ENCODE data around the gene FIBCD1. TPM values are rescaled to one million over a fixed set of nuclear protein-coding genes. Genes with fewer than 3 reads are reported as not detected.

The FIBCD1 gene
- total RNA-seq, 2 experiments from 2014 or later, result not detected

GRCh38 chr9:130872093-130872492, 67.0 kb downstream of the FIBCD1 start:
- Mint-ChIP-seq H3K4me3 (no peak overlapping the region), H3K36me3 (peaks cover 5% of the 10 kb centered on the region), H3K4me1 (no peaks in the 10 kb centered on the region), H3K27ac (no peak overlapping the region), H3K9me3 (no peaks in the 10 kb centered on the region), H3K27me3 (no peaks in the 10 kb centered on the region)
- no peak for ATAC-seq (ENCODE audit: low read depth)
- DNase-seq, result no peak
- POLR2A ChIA-PET, result no interaction called here

DNA sequence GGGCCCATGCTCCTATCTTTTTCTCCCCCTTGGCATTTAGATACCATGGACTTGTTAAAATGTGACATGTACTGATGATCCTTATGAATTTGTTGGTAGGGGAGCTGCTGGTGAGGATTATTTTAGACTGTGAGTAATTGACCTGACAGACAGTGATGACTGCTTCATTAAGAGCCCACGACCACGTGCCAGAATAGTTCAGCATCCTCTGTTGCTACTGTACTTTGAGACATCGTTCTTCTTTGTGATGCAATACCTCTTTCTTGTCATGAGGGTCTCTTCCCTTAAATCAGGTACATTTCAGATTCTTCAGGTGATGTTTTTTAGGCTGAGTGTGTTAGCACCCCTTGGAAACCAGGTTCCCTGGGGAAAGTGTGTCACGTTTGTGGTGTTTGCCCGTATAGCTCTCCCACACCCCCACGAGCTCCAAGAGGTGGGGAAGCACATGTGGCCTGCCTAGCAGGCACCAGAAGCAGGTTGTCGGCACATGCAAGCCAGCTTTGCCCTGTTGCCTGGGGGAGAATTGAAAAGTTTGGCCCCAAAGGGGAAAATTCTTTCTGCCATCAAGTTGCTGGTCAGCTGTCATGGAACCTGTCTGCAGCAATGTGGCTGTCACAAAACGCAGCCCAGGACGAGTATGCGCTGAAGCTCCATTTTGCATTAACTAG, 67.5 kb downstream of the FIBCD1 start:
- peaks cover 5% of the 10 kb centered on the region for H3K36me3 Mint-ChIP-seq
- no peaks in the 10 kb centered on the region for H3K27me3 Mint-ChIP-seq
- no peaks in the 10 kb centered on the region for H3K4me1 Mint-ChIP-seq
- DNase-seq, result no peak
- no peak overlapping the region for H3K27ac Mint-ChIP-seq
- no peak overlapping the region for H3K4me3 Mint-ChIP-seq
- ATAC-seq (ENCODE audit: low read depth), result no peak
- H3K9me3 Mint-ChIP-seq, result no peaks in the 10 kb centered on the region
- POLR2A ChIA-PET, result no interaction called here

DNA sequence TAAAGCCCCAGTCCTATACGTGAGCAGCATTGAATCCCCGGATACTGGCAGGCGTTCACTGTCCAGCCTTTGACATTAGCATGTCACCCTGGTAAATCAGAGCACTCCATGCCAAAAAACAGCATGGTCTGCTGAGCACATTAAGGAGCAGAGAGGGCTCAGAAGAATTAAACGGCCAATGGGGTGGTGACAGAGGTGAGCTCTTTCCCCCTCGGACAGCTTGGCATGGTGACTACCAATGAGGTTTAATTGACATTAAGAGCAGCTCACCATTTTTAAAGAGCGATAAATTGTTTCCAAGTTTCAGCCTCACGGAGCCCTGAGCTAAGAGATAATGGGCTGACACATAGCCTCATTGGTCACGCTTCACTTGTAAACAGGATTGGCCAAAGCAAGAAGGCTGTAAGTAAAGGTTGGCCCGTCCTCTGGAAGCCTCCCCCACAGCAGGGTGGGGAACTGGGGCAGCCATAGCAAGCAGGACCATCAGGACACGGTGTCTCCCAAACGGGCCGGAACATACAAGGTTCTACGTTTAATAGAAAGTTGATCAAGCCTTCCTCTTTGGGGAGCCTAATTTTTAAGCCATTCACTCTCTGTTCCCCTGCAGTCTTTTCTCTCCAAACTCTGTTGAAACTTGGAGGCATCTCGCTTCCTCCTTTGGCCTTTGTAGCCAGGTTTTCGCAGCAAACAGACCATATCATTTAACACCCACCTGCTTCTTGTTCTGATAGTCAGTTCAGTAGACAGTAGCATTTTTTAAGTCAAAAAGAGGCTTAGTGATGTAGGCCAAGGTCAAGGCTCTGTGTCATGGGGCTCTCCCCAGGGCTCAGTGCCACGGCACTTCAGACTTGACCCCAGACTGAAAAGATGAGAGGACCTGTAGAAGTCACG, 68.3 kb downstream of the FIBCD1 start:
- H3K9me3 Mint-ChIP-seq, result no peaks in the 10 kb centered on the region
- H3K27ac Mint-ChIP-seq, result no peak overlapping the region
- DNase-seq (no peak), ATAC-seq (ENCODE audit: low read depth) (no peak)
- no peaks in the 10 kb centered on the region for H3K4me1 Mint-ChIP-seq
- H3K27me3 Mint-ChIP-seq, result no peaks in the 10 kb centered on the region
- H3K4me3 Mint-ChIP-seq, result no peak overlapping the region
- POLR2A ChIA-PET, result no interaction called here
- peaks cover 5% of the 10 kb centered on the region for H3K36me3 Mint-ChIP-seq

GRCh38 chr9:130869250-130869649, 69.8 kb downstream of the FIBCD1 start:
- H3K4me3 Mint-ChIP-seq, result no peak overlapping the region
- H3K9me3 Mint-ChIP-seq, result no peaks in the 10 kb centered on the region
- no peak overlapping the region for H3K27ac Mint-ChIP-seq
- no peaks in the 10 kb centered on the region for H3K4me1 Mint-ChIP-seq
- H3K27me3 Mint-ChIP-seq, result no peaks in the 10 kb centered on the region
- no peak for ATAC-seq (ENCODE audit: low read depth)
- H3K36me3 Mint-ChIP-seq, result peaks cover 2% of the 10 kb centered on the region
- DNase-seq, result no peak
- POLR2A ChIA-PET, result no interaction called here

- no peaks in the 10 kb centered on the region for H3K9me3 Mint-ChIP-seq
- no peak overlapping the region for H3K27ac Mint-ChIP-seq
- H3K4me3 Mint-ChIP-seq, result no peak overlapping the region
- no peak for DNase-seq
- POLR2A ChIA-PET, result no interaction called here
- H3K27me3 Mint-ChIP-seq, result no peaks in the 10 kb centered on the region
- H3K4me1 Mint-ChIP-seq, result no peaks in the 10 kb centered on the region
- ATAC-seq (ENCODE audit: low read depth), result no peak
- H3K36me3 Mint-ChIP-seq, result no peaks in the 10 kb centered on the region
Observed at GRCh38 chr9:130868230-130868629, 70.8 kb downstream of the FIBCD1 start.

GRCh38 chr9:130867556-130867955, 71.5 kb downstream of the FIBCD1 start:
- DNase-seq (no peak), ATAC-seq (ENCODE audit: low read depth) (no peak)
- POLR2A ChIA-PET, result interaction anchor here (1.4 kb wide), 1 partner anchor 179 kb away, joined by 5 read pairs; no protein-coding TSS in a partner anchor
- no peak overlapping the region for H3K4me3 Mint-ChIP-seq
- no peak overlapping the region for H3K27ac Mint-ChIP-seq
- H3K27me3 Mint-ChIP-seq, result no peaks in the 10 kb centered on the region
- no peaks in the 10 kb centered on the region for H3K4me1 Mint-ChIP-seq
- no peaks in the 10 kb centered on the region for H3K36me3 Mint-ChIP-seq
- H3K9me3 Mint-ChIP-seq, result no peaks in the 10 kb centered on the region

DNA sequence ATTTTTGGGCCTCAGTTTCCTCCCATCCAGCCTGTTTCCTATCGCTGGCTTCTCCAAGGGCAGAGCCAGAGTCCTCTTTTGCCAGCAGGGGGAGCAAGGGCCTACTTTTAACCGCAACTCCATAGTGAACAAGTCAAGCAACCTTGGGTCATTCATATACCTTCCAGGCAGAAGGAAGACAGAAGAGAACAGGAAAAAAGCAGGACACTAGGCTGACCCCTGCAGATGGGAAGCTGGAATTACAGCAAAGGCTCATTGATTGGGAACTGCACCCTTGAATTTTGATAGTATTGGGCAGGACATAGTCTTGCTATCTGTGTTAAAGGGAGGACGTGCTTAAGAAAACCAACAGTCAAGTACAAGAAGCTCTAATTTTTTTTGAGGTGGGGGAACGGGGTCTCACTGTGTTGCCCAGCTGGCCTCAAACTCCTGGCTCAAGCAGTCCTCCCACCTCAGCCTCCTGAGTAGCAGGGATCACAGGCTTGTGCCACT, 72.5 kb downstream of the FIBCD1 start:
- Mint-ChIP-seq H3K9me3 (no peaks in the 10 kb centered on the region), H3K27me3 (no peaks in the 10 kb centered on the region), H3K4me3 (no peak overlapping the region), H3K36me3 (no peaks in the 10 kb centered on the region), H3K27ac (no peak overlapping the region), H3K4me1 (no peaks in the 10 kb centered on the region)
- ATAC-seq (ENCODE audit: low read depth) (peak; percentile 73), DNase-seq (peak; percentile 56)
- POLR2A ChIA-PET, result interaction anchor here (1.4 kb wide), 1 partner anchor 180 kb away, joined by 5 read pairs; no protein-coding TSS in a partner anchor

- no peaks in the 10 kb centered on the region for H3K36me3 Mint-ChIP-seq
- H3K9me3 Mint-ChIP-seq, result no peaks in the 10 kb centered on the region
- H3K4me3 Mint-ChIP-seq, result no peak overlapping the region
- no peak for DNase-seq
- H3K27me3 Mint-ChIP-seq, result no peaks in the 10 kb centered on the region
- no peak for ATAC-seq (ENCODE audit: low read depth)
- H3K27ac Mint-ChIP-seq, result no peak overlapping the region
- no peaks in the 10 kb centered on the region for H3K4me1 Mint-ChIP-seq
- POLR2A ChIA-PET, result interaction anchor here (1.4 kb wide), 1 partner anchor 181 kb away, joined by 5 read pairs; no protein-coding TSS in a partner anchor
Observed at GRCh38 chr9:130865921-130866320, 73.1 kb downstream of the FIBCD1 start.

DNA sequence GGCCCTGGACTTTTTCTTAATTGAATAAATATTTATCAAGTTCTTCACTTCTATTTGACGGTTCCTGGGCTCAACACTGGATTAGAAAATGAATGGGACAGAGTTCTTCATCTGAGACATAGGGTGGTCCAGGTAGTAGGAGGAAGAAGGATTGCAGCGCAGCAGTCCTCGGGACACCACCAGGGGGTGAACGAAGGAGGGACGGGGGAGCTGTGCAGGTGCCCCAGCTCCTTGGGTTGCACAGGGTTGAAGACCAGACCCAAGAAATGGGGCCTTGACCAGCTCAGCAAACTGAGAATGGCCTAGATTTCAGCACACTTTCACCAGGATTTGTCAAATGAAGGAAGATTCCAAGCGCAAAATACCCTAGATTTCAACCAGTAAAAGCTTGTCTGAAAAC, 74.5 kb downstream of the FIBCD1 start:
- Mint-ChIP-seq H3K36me3 (no peaks in the 10 kb centered on the region), H3K4me1 (no peaks in the 10 kb centered on the region), H3K27ac (no peak overlapping the region), H3K9me3 (no peaks in the 10 kb centered on the region), H3K27me3 (no peaks in the 10 kb centered on the region), H3K4me3 (no peak overlapping the region)
- POLR2A ChIA-PET, result no interaction called here
- DNase-seq (no peak), ATAC-seq (ENCODE audit: low read depth) (no peak)

- DNase-seq, result no peak
- H3K27me3 Mint-ChIP-seq, result no peaks in the 10 kb centered on the region
- POLR2A ChIA-PET, result no interaction called here
- no peaks in the 10 kb centered on the region for H3K36me3 Mint-ChIP-seq
- no peaks in the 10 kb centered on the region for H3K9me3 Mint-ChIP-seq
- H3K4me1 Mint-ChIP-seq, result no peaks in the 10 kb centered on the region
- no peak overlapping the region for H3K27ac Mint-ChIP-seq
- H3K4me3 Mint-ChIP-seq, result no peak overlapping the region
- ATAC-seq (ENCODE audit: low read depth), result no peak
Observed at GRCh38 chr9:130862747-130863146, 76.3 kb downstream of the FIBCD1 start.

GRCh38 chr9:130862217-130862616, 76.8 kb downstream of the FIBCD1 start:
- Mint-ChIP-seq H3K36me3 (no peaks in the 10 kb centered on the region), H3K9me3 (no peaks in the 10 kb centered on the region), H3K27me3 (no peaks in the 10 kb centered on the region), H3K4me1 (no peaks in the 10 kb centered on the region), H3K27ac (no peak overlapping the region), H3K4me3 (no peak overlapping the region)
- no peak for DNase-seq
- POLR2A ChIA-PET, result no interaction called here
- ATAC-seq (ENCODE audit: low read depth), result no peak

DNA sequence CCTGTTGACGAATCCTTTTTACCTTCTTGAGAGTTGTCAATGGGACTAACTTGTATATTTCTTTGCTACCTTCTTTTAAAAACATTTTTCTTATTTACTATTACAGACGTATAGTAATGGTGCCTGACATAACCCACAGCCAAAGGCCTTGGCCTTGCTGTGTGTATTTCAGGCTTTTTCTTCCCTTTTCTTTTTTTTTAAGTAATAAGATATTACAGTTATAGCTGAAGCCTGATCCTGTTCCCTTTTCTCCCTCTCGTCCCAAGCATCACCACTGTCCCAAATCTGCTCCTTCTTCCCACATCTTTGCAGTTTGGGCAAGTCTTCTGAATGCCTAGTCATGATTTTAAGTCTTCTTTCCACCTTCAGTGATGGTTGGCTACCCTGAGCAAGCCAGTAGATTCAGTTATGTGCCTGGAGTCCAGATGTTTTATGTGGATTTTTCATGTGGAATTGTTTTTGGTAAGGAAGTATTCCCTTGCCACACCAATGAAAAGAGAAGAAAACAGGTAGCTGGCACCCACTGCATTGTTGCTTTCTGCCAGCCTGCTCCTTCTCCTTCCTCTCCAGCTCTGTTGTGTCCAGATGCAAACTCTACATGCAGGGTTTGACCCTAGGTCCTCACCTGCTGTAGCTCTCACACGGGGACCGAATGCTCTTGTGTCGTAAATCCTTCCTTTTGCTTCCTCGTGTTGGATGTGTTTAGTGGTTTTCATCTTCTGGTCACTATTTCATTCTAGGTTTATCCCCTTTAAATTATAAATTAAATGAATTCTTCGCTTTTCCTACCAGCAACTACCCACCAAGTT, 77.5 kb downstream of the FIBCD1 start:
- POLR2A ChIA-PET, result no interaction called here
- DNase-seq (no peak), ATAC-seq (ENCODE audit: low read depth) (no peak)
- Mint-ChIP-seq H3K27ac (no peak overlapping the region), H3K4me1 (no peaks in the 10 kb centered on the region), H3K36me3 (no peaks in the 10 kb centered on the region), H3K4me3 (no peak overlapping the region), H3K27me3 (no peaks in the 10 kb centered on the region), H3K9me3 (no peaks in the 10 kb centered on the region)
